Renal cortex interstitium (tissue), 11 donors: ENCODE results near the gene RILPL2. TPM values are rescaled to one million over a fixed set of nuclear protein-coding genes. Genes with fewer than 3 reads are reported as not detected.
"Not testable (repeated sequence)": the region's sequence is repeated elsewhere in the genome, so short reads cannot be mapped to it uniquely, and the experiment has no call there.

Experiments used
- DNase-seq, 11 donors: peaks; one replicate each; pipeline ENCODE4 v3.0.0-alpha.2; 2013; ENCODE audit warnings: low read depth in 9 of 11, low spot score in 4 of 11; ENCODE audit errors: extremely low read depth in 1 of 11
- polyA plus RNA-seq, 3 donors: library from polyadenylated mRNA; unstranded; fragments of 120-200 nt; gene quantifications; one replicate each; pipeline ENCODE4 v1.2.1, GENCODE V29; 2013; ENCODE audit not compliant: insufficient read length in 3 of 3

The RILPL2 gene
- polyA plus RNA-seq, 3 donors = 5.2 to 5.6 (median 5.4) TPM

- no peak for DNase-seq
Observed at GRCh38 chr12:123427036-123427769, 9.3 kb downstream of the RILPL2 start.

- DNase-seq = no peak
Observed at GRCh38 chr12:123421314-123421713, 15.2 kb downstream of the RILPL2 start.

GRCh38 chr12:123410041-123410412, 26.5 kb downstream of the RILPL2 start:
- no peak for DNase-seq

- not testable (repeated sequence) for DNase-seq
Observed at GRCh38 chr12:123409284-123410040, 27.0 kb downstream of the RILPL2 start.

- DNase-seq = not testable (repeated sequence)
Observed at GRCh38 chr12:123408619-123409018, 27.9 kb downstream of the RILPL2 start.

GRCh38 chr12:123407934-123408333, 28.6 kb downstream of the RILPL2 start:
- DNase-seq = not testable (repeated sequence)

GRCh38 chr12:123407269-123407668, 29.2 kb downstream of the RILPL2 start:
- not testable (repeated sequence) for DNase-seq

- DNase-seq = no peak
Observed at GRCh38 chr12:123404581-123404980, 31.9 kb downstream of the RILPL2 start.

- DNase-seq = no peak
Observed at GRCh38 chr12:123401753-123402683, 34.5 kb downstream of the RILPL2 start.

- DNase-seq = no peak
Observed at GRCh38 chr12:123399255-123399617, 37.2 kb downstream of the RILPL2 start.

GRCh38 chr12:123398550-123399254, 37.8 kb downstream of the RILPL2 start:
- DNase-seq = no peak

GRCh38 chr12:123398177-123398549, 38.3 kb downstream of the RILPL2 start:
- no peak for DNase-seq

GRCh38 chr12:123397400-123397799, 39.1 kb downstream of the RILPL2 start:
- DNase-seq = no peak

GRCh38 chr12:123396954-123397353, 39.5 kb downstream of the RILPL2 start:
- DNase-seq = no peak

GRCh38 chr12:123396543-123396942, 39.9 kb downstream of the RILPL2 start:
- DNase-seq = no peak

GRCh38 chr12:123395236-123395635, 41.2 kb downstream of the RILPL2 start:
- no peak for DNase-seq

GRCh38 chr12:123393747-123394146, 42.7 kb downstream of the RILPL2 start:
- no peak for DNase-seq

GRCh38 chr12:123391546-123392343, 44.7 kb downstream of the RILPL2 start:
- DNase-seq = no peak
